ENCODE data around the gene SPRY4. TPM values are rescaled to one million over a fixed set of nuclear protein-coding genes. Genes with fewer than 3 reads are reported as not detected.

SPRY4 gene
- polyA plus RNA-seq, 2 of the 4 experiments (the other 2 are of a cell fraction), result 3.4 to 5.7 TPM

DNA sequence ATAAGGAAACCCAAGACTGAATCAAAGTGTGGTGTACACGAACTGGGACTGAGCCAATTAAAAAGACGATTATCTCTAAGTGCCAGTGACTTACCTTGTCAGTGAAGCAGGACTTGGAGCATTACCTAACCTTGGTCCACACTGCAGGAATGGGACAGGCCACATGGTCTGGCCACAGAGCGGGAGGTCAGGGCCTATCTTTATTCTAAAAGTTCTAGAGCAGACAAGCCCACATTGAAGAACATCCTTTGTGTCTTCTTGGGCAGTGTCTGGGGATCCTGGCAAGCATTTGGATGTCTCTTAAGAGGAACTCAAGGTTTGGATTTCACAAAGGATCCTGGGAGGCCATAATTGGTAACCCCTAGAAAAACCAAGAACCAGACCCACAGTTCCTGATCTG, 16.5 kb downstream of the SPRY4 start:
- CTCF ChIA-PET, result no interaction called here
- TF ChIP-seq MYC (IDR thresholded peaks at IDR 0.05; ENCODE audit: borderline replicate concordance, low read length), result no peak
- TF ChIP-seq ZFP36 (IDR thresholded peaks at IDR 0.05; ENCODE audit: borderline replicate concordance, partially characterized antibody), result no peak
- TF ChIP-seq, protein P1, sequence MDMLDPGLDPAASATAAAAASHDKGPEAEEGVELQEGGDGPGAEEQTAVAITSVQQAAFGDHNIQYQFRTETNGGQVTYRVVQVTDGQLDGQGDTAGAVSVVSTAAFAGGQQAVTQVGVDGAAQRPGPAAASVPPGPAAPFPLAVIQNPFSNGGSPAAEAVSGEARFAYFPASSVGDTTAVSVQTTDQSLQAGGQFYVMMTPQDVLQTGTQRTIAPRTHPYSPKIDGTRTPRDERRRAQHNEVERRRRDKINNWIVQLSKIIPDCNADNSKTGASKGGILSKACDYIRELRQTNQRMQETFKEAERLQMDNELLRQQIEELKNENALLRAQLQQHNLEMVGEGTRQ (IDR thresholded peaks at IDR 0.05), result no peak
- TF ChIP-seq, protein P2, sequence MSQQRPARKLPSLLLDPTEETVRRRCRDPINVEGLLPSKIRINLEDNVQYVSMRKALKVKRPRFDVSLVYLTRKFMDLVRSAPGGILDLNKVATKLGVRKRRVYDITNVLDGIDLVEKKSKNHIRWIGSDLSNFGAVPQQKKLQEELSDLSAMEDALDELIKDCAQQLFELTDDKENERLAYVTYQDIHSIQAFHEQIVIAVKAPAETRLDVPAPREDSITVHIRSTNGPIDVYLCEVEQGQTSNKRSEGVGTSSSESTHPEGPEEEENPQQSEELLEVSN (IDR thresholded peaks at IDR 0.05; ENCODE audit: borderline replicate concordance, low read depth), result no peak
- no peak for TF ChIP-seq KDM1A (IDR thresholded peaks at IDR 0.05; ENCODE audit: low read depth)
- TF ChIP-seq, protein P3, sequence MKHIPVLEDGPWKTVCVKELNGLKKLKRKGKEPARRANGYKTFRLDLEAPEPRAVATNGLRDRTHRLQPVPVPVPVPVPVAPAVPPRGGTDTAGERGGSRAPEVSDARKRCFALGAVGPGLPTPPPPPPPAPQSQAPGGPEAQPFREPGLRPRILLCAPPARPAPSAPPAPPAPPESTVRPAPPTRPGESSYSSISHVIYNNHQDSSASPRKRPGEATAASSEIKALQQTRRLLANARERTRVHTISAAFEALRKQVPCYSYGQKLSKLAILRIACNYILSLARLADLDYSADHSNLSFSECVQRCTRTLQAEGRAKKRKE (CRISPR knock-in tag; IDR thresholded peaks at IDR 0.05; ENCODE audit: low read depth), result no peak
- TF ChIP-seq JUN (IDR thresholded peaks at IDR 0.05), result no peak
- TF ChIP-seq RAD21 (conservative IDR thresholded peaks at IDR 0.05 in 1 of 2, IDR thresholded peaks at IDR 0.05 in 1 of 2), result no peak
- no peak for TF ChIP-seq ZSCAN20 (CRISPR knock-in tag; IDR thresholded peaks at IDR 0.05)
- no peak for TF ChIP-seq SMC3 (IDR thresholded peaks at IDR 0.05)
- TF ChIP-seq CHD4 (IDR thresholded peaks at IDR 0.05; ENCODE audit: borderline replicate concordance), result no peak
- TF ChIP-seq TFCP2L1 (CRISPR knock-in tag; IDR thresholded peaks at IDR 0.05), result no peak
- TF ChIP-seq HDAC2 (IDR thresholded peaks at IDR 0.05), result no peak
- no peak for TF ChIP-seq NPAS2 (CRISPR knock-in tag; IDR thresholded peaks at IDR 0.05; ENCODE audit: borderline replicate concordance)
- WGBS (ENCODE audit: missing lambda C conversion rate), result 85% methylated on average over 3 of the region's 3 CpGs

DNA sequence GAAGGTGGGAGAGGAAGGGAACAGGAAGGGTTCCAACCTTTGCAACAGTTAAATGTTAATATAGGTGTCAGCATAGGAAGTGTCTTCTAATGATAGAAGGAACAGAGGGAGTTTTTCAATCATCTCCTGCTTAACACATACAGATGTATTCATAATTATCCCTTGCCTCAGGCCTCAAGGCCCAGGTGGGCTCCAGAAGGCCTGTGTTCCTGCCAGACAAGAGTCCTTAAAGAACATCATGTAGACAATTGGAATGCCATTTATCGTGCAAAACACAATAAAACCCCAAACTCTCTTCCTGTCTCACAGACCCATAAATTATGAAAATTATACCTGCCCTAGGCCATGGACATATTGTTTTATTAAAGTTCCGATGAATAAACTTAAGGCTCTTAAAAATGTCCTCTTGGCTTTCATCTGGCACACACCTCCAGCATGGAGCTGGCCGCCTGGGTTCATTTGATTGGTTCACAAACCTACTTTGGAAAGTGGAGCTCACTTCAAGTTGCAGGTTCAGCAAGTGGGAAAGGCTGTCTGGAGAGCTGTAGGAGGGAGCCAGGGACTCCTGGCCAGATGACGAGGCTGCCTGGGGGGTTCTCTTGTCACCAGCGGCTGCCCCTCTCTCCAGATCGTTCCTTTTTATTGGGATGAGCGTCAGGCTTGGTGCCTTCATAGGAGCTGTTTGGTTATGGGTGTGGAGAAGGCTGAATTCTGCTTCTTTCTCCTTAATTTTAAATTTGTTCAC, 17.5 kb downstream of the SPRY4 start:
- Histone ChIP-seq H3K4me3 (no peak overlapping the region), H3K4me2 (no peak overlapping the region), H3K4me1 (no peaks in the 10 kb centered on the region), H3K27ac (no peak overlapping the region), H3K9me3 (no peaks in the 10 kb centered on the region)
- POLR2A ChIA-PET, result no interaction called here
- WGBS (ENCODE audit: missing lambda C conversion rate), result 92% methylated on average over 7 of the region's 7 CpGs
- CTCF ChIA-PET, result interaction anchor here (0.6 to 1.1 kb wide), 3 partner anchors 26 to 494 kb away, joined by 3 to 4 read pairs (median 4); no protein-coding TSS in a partner anchor
- no peak for FAIRE-seq
- DNase-seq (ENCODE audit: low read depth in 1 of 2, low spot score in 1 of 2), result no peak
- ATAC-seq, result no peak
- no peak for TF ChIP-seq ZNF302 (CRISPR knock-in tag; IDR thresholded peaks at IDR 0.05)
- TF ChIP-seq HDAC2 (IDR thresholded peaks at IDR 0.05), result no peak
- TF ChIP-seq EP300 (IDR thresholded peaks at IDR 0.05), result no peak
- no peak for TF ChIP-seq JUNB (IDR thresholded peaks at IDR 0.05)
- no peak for TF ChIP-seq PHF8 (IDR thresholded peaks at IDR 0.05; ENCODE audit: borderline replicate concordance, low read depth)
- TF ChIP-seq GATA3 (IDR thresholded peaks at IDR 0.05; ENCODE audit: borderline replicate concordance), result no peak
- no peak for TF ChIP-seq ESRRA (IDR thresholded peaks at IDR 0.05; ENCODE audit: borderline replicate concordance, low read length)
- TF ChIP-seq, protein P4, sequence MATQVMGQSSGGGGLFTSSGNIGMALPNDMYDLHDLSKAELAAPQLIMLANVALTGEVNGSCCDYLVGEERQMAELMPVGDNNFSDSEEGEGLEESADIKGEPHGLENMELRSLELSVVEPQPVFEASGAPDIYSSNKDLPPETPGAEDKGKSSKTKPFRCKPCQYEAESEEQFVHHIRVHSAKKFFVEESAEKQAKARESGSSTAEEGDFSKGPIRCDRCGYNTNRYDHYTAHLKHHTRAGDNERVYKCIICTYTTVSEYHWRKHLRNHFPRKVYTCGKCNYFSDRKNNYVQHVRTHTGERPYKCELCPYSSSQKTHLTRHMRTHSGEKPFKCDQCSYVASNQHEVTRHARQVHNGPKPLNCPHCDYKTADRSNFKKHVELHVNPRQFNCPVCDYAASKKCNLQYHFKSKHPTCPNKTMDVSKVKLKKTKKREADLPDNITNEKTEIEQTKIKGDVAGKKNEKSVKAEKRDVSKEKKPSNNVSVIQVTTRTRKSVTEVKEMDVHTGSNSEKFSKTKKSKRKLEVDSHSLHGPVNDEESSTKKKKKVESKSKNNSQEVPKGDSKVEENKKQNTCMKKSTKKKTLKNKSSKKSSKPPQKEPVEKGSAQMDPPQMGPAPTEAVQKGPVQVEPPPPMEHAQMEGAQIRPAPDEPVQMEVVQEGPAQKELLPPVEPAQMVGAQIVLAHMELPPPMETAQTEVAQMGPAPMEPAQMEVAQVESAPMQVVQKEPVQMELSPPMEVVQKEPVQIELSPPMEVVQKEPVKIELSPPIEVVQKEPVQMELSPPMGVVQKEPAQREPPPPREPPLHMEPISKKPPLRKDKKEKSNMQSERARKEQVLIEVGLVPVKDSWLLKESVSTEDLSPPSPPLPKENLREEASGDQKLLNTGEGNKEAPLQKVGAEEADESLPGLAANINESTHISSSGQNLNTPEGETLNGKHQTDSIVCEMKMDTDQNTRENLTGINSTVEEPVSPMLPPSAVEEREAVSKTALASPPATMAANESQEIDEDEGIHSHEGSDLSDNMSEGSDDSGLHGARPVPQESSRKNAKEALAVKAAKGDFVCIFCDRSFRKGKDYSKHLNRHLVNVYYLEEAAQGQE (IDR thresholded peaks at IDR 0.05), result no peak
- TF ChIP-seq, protein P5, sequence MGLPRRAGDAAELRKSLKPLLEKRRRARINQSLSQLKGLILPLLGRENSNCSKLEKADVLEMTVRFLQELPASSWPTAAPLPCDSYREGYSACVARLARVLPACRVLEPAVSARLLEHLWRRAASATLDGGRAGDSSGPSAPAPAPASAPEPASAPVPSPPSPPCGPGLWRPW (IDR thresholded peaks at IDR 0.05), result no peak
- TF ChIP-seq, protein P3 (CRISPR knock-in tag; IDR thresholded peaks at IDR 0.05; ENCODE audit: low read depth), result no peak
- no peak for TF ChIP-seq CEBPB (IDR thresholded peaks at IDR 0.05)
- no peak for TF ChIP-seq HOXB5 (CRISPR knock-in tag; IDR thresholded peaks at IDR 0.05)
- TF ChIP-seq HEYL (CRISPR knock-in tag; IDR thresholded peaks at IDR 0.05), result no peak
- TF ChIP-seq, protein P6, sequence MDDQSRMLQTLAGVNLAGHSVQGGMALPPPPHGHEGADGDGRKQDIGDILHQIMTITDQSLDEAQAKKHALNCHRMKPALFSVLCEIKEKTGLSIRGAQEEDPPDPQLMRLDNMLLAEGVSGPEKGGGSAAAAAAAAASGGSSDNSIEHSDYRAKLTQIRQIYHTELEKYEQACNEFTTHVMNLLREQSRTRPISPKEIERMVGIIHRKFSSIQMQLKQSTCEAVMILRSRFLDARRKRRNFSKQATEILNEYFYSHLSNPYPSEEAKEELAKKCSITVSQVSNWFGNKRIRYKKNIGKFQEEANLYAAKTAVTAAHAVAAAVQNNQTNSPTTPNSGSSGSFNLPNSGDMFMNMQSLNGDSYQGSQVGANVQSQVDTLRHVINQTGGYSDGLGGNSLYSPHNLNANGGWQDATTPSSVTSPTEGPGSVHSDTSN (IDR thresholded peaks at IDR 0.05), result no peak
- no peak for TF ChIP-seq SMC3 (IDR thresholded peaks at IDR 0.05)
- TF ChIP-seq, protein P7, sequence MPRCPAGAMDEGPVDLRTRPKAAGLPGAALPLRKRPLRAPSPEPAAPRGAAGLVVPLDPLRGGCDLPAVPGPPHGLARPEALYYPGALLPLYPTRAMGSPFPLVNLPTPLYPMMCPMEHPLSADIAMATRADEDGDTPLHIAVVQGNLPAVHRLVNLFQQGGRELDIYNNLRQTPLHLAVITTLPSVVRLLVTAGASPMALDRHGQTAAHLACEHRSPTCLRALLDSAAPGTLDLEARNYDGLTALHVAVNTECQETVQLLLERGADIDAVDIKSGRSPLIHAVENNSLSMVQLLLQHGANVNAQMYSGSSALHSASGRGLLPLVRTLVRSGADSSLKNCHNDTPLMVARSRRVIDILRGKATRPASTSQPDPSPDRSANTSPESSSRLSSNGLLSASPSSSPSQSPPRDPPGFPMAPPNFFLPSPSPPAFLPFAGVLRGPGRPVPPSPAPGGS (IDR thresholded peaks at IDR 0.05), result no peak

More for the DNA sequence above, 16.5 kb downstream of the SPRY4 start:
- POLR2A ChIA-PET, result no interaction called here
- Histone ChIP-seq H3K9me3 (no peaks in the 10 kb centered on the region), H3K4me2 (no peak overlapping the region), H3K27ac (no peak overlapping the region), H3K4me1 (no peaks in the 10 kb centered on the region), H3K4me3 (no peak overlapping the region)
- no peak for FAIRE-seq
- ATAC-seq, result no peak
- no peak for DNase-seq (ENCODE audit: low read depth in 1 of 2, low spot score in 1 of 2)

Measured in A549 (cell line).